HepG2 (cell line): Measurements from ENCODE around the gene SPATA25. TPM values are rescaled to one million over a fixed set of nuclear protein-coding genes. Genes with fewer than 3 reads are reported as not detected.

ENCODE experiments used
- ARID2 ChIP-seq: sonication (generic); formaldehyde crosslinking; IDR thresholded peaks from 2 replicates; pipeline ENCODE4 v1.8.1; 2022; ENCODE audit warnings: mild to moderate bottlenecking, missing genetic modification reagents, borderline replicate concordance
- ARNT2 ChIP-seq: sonication (generic); formaldehyde crosslinking; IDR thresholded peaks from 2 replicates; pipeline ENCODE4 v1.8.0; 2022; ENCODE audit warnings: mild to moderate bottlenecking, low read depth, missing genetic modification reagents, moderate library complexity
- CHD4 ChIP-seq: fragments of 200-600 bp; sonication (generic); IDR thresholded peaks from 2 replicates; pipeline ENCODE4 v1.7.0; 2017; ENCODE audit warnings: mild to moderate bottlenecking, low read length, borderline replicate concordance
- DBP ChIP-seq: sonication (generic); formaldehyde crosslinking; IDR thresholded peaks from 2 replicates; pipeline ENCODE4 v1.4.0; 2020; ENCODE audit warnings: missing genetic modification reagents; ENCODE audit errors: not compliant biosample characterization
- GATAD2A ChIP-seq: IDR thresholded peaks from 2 replicates; pipeline ENCODE4 v1.6.1; 2016
- HOXA9 ChIP-seq: sonication (generic); formaldehyde crosslinking; IDR thresholded peaks from 2 replicates; pipeline ENCODE4 v1.8.1; 2022; ENCODE audit warnings: missing genetic modification reagents, mild to moderate bottlenecking, moderate library complexity, borderline replicate concordance
- IRF1 ChIP-seq: sonication (generic); formaldehyde crosslinking; IDR thresholded peaks from 2 replicates; pipeline ENCODE4 v1.4.0; 2020; ENCODE audit warnings: low read depth, mild to moderate bottlenecking, missing genetic modification reagents
- KLF12 ChIP-seq: sonication (generic); formaldehyde crosslinking; IDR thresholded peaks from 2 replicates; pipeline ENCODE4 v1.4.0; 2020; ENCODE audit warnings: missing genetic modification reagents, borderline replicate concordance
- MYC ChIP-seq: sonication (generic); formaldehyde crosslinking; IDR thresholded peaks from 2 replicates; pipeline ENCODE4 v1.9.0; 2021; ENCODE audit warnings: missing genetic modification reagents, borderline replicate concordance
- POLR2A ChIP-seq, 2 experiments: IDR thresholded peaks; 2 replicates each; pipeline ENCODE4 v1.6.1; 2011; ENCODE audit warnings: low read depth in 2 of 2, low read length in 2 of 2, mild to moderate bottlenecking in 1 of 2, moderate library complexity in 1 of 2; ENCODE audit not compliant: insufficient read depth in 1 of 2
- RBFOX2 ChIP-seq: fragments of 200-400 bp; formaldehyde crosslinking; IDR thresholded peaks from 2 replicates; pipeline ENCODE4 v1.6.1; 2017; ENCODE audit warnings: low read depth, mild to moderate bottlenecking, low read length
- REXO4 ChIP-seq: sonication (generic); formaldehyde crosslinking; IDR thresholded peaks from 2 replicates; pipeline ENCODE4 v1.8.0; 2022; ENCODE audit warnings: missing genetic modification reagents, mild to moderate bottlenecking, borderline replicate concordance
- SATB2 ChIP-seq: sonication (generic); formaldehyde crosslinking; IDR thresholded peaks from 2 replicates; pipeline ENCODE4 v1.5.0; 2020; ENCODE audit warnings: missing genetic modification reagents
- SMAD9 ChIP-seq: sonication (generic); formaldehyde crosslinking; IDR thresholded peaks from 2 replicates; pipeline ENCODE4 v1.5.1; 2020; ENCODE audit warnings: mild to moderate bottlenecking, missing genetic modification reagents
- THRA ChIP-seq: sonication (generic); formaldehyde crosslinking; IDR thresholded peaks from 2 replicates; pipeline ENCODE4 v1.4.0; 2020; ENCODE audit warnings: missing genetic modification reagents, borderline replicate concordance
- XRCC5 ChIP-seq: fragments of 200-400 bp; formaldehyde crosslinking; optimal IDR thresholded peaks from 2 replicates; pipeline ENCODE3; 2017; ENCODE audit warnings: mild to moderate bottlenecking, low read length
- ZFP36L1 ChIP-seq: sonication (generic); formaldehyde crosslinking; IDR thresholded peaks from 2 replicates; pipeline ENCODE4 v1.8.0; 2022; ENCODE audit warnings: mild to moderate bottlenecking, missing genetic modification reagents, moderate library complexity
- ZFP91 ChIP-seq: sonication (generic); formaldehyde crosslinking; IDR thresholded peaks from 2 replicates; pipeline ENCODE4 v1.9.0; 2022; ENCODE audit warnings: missing genetic modification reagents, mild to moderate bottlenecking, borderline replicate concordance
- ZNF136 ChIP-seq: sonication (generic); formaldehyde crosslinking; IDR thresholded peaks from 2 replicates; pipeline ENCODE4 v1.8.1; 2022; ENCODE audit warnings: low read depth, mild to moderate bottlenecking, moderate library complexity, missing genetic modification reagents
- ZNF484 ChIP-seq: sonication (generic); formaldehyde crosslinking; IDR thresholded peaks from 2 replicates; pipeline ENCODE4 v1.5.1; 2020; ENCODE audit warnings: mild to moderate bottlenecking, low read depth, missing genetic modification reagents, borderline replicate concordance
- ZNF501 ChIP-seq: sonication (generic); formaldehyde crosslinking; IDR thresholded peaks from 2 replicates; pipeline ENCODE4 v1.5.1; 2020; ENCODE audit warnings: mild to moderate bottlenecking, moderate library complexity, missing genetic modification reagents
- ZNF503 ChIP-seq: sonication (generic); formaldehyde crosslinking; IDR thresholded peaks from 2 replicates; pipeline ENCODE4 v1.4.0; 2020; ENCODE audit warnings: missing genetic modification reagents
- ZNF724P ChIP-seq: sonication (generic); formaldehyde crosslinking; IDR thresholded peaks from 2 replicates; pipeline ENCODE4 v1.8.0; 2022; ENCODE audit warnings: missing genetic modification reagents, borderline replicate concordance
- ZNF883 ChIP-seq: sonication (generic); formaldehyde crosslinking; IDR thresholded peaks from 2 replicates; pipeline ENCODE4 v1.5.1; 2020; ENCODE audit warnings: mild to moderate bottlenecking, missing genetic modification reagents; ENCODE audit errors: not compliant biosample characterization
- ZNF891 ChIP-seq: sonication (generic); formaldehyde crosslinking; IDR thresholded peaks from 2 replicates; pipeline ENCODE4 v1.5.0; 2020; ENCODE audit warnings: mild to moderate bottlenecking, missing genetic modification reagents
- polyA plus RNA-seq, 8 experiments: library from polyadenylated mRNA; depleted of rRNA in 3 of 8; stranded (reverse) in 7 of 8; unstranded in 1 of 8; fragments of >200 nt; fragmentation: Illumina TruSeq in 4 of 8; extraction: Trizol in 4 of 8; gene quantifications; 2 replicates each; pipeline versions ENCODE4 v1.2.1 to v1.2.3, GENCODE V29; 2011 to 2016; ENCODE audit warnings: low read depth in 4 of 8, missing spikeins in 1 of 8, mixed read lengths in 1 of 8; ENCODE audit not compliant: insufficient read depth in 1 of 8
- total RNA-seq, 5 experiments: library from RNA; depleted of rRNA; stranded (reverse); fragments of >200 nt; fragmentation: Illumina TruSeq; extraction: Trizol; gene quantifications; 2 replicates each; pipeline ENCODE4 v1.2.3, GENCODE V29; 2016; ENCODE audit warnings: low read depth in 1 of 5

The SPATA25 gene
- total and polyA plus RNA-seq, 2 of the 13 experiments (the other 11 are each of a cell fraction or from before 2014, with no cell fraction given): 4.8 to 7.6 TPM

- no peak for TF ChIP-seq XRCC5
- 0 out of 2 replicates have a peak, but pooled peaks have one; percentile 34 for TF ChIP-seq ZNF891
- 0 out of 2 replicates have a peak, but pooled peaks have one; percentile 55 for TF ChIP-seq ZFP36L1
- TF ChIP-seq ZNF484 (CRISPR knock-in tag): no peak
- TF ChIP-seq ZNF724P: 0 out of 2 replicates have a peak, but pooled peaks have one; percentile 44
- TF ChIP-seq KLF12 (CRISPR knock-in tag): no peak
- 0 out of 2 replicates have a peak, but pooled peaks have one; percentile 40 for TF ChIP-seq ARNT2 (CRISPR knock-in tag)
- TF ChIP-seq ZNF883: peak; percentile 30
- no peak for TF ChIP-seq SMAD9 (CRISPR knock-in tag)
- no peak for TF ChIP-seq ZNF503 (CRISPR knock-in tag)
- TF ChIP-seq REXO4: no peak
- no peak for TF ChIP-seq CHD4
- 0 out of 2 replicates have a peak, but pooled peaks have one; percentile 26 for TF ChIP-seq ZFP91 (CRISPR knock-in tag)
- no peak for TF ChIP-seq RBFOX2
- no peak for TF ChIP-seq HOXA9
- TF ChIP-seq POLR2A (IDR thresholded peaks at IDR 0.05; ENCODE audit: insufficient read depth in 1 of 2, low read depth in 2 of 2, low read length in 2 of 2): no peak
- no peak for TF ChIP-seq SATB2 (CRISPR knock-in tag)
- no peak for TF ChIP-seq ZNF136 (CRISPR knock-in tag)
- 0 out of 2 replicates have a peak, but pooled peaks have one; percentile 26 for TF ChIP-seq MYC
- TF ChIP-seq GATAD2A (CRISPR knock-in tag): no peak
- TF ChIP-seq ZNF501 (CRISPR knock-in tag): no peak; the same call in 1 of the 2 replicates
- no peak for TF ChIP-seq IRF1 (CRISPR knock-in tag)
- TF ChIP-seq ARID2 (CRISPR knock-in tag): no peak
- TF ChIP-seq DBP (CRISPR knock-in tag): no peak
- TF ChIP-seq THRA: no peak
These were observed 30.3 kb upstream of the SPATA25 start (continued) for GRCh38 chr20:45917790-45918141.
